ENCODE results near the gene IPO4. TPM values are rescaled to one million over a fixed set of nuclear protein-coding genes. Genes with fewer than 3 reads are reported as not detected.

Gene IPO4
- total RNA-seq, 1 experiment from 2014 or later: 116 TPM

DNA sequence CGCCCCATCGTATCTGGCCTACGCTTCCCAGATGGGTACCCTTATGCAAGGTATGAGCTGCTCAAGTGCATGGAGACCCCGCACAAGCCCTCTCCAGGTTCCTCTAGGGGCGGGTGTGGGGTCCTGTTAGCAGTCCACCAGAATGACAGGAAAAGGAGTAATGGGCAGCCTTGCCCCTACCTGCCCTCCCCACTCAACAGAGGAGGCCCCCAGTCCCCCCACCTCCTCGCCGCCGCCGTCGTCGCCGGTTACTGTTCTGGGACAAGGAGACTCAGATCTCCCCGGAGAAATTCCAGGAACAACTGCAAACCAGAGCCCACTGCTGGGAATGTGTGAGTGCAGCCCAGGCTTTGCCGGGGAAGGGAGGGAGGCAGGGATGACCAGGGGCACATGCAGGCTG, 10.7 kb downstream of the IPO4 start:
- Histone ChIP-seq H3K4me2 (ENCODE audit: insufficient read depth, insufficient read length, low read length) (no peak overlapping the region), H3K79me1 (ENCODE audit: insufficient read depth, low read depth, low read length, poor library complexity, severe bottlenecking) (no peaks in the 10 kb centered on the region), H3K56ac (ENCODE audit: insufficient read length, low read depth, low read length) (no peak overlapping the region), H3T11ph (ENCODE audit: low read length) (no peak overlapping the region), H4K5ac (ENCODE audit: insufficient read length, low read depth, low read length) (no peak overlapping the region), H2BK5ac (ENCODE audit: insufficient read length, low read length) (no peak overlapping the region), H3K14ac (ENCODE audit: insufficient read depth, low read length) (no peak overlapping the region), H3K9me3 (ENCODE audit: control insufficient read depth, low read depth, low read length) (no peaks in the 10 kb centered on the region), H2AK5ac (ENCODE audit: insufficient read length, low read length) (no peak overlapping the region), H3K23me2 (ENCODE audit: insufficient read length, low read depth, low read length, poor library complexity, severe bottlenecking) (no peaks in the 10 kb centered on the region), H3K9ac (ENCODE audit: extremely low read depth, insufficient read length, low read length) (no peak overlapping the region), H3K4me1 (ENCODE audit: insufficient read depth, low read length) (no peaks in the 10 kb centered on the region), H2AFZ (ENCODE audit: low read length) (no peak overlapping the region), H3K27me3 (ENCODE audit: insufficient read depth, low read length) (no peaks in the 10 kb centered on the region), H4K20me1 (ENCODE audit: control insufficient read depth, insufficient read depth, insufficient read length) (no peaks in the 10 kb centered on the region), H4K8ac (replicated peaks; ENCODE audit: insufficient read length, low read depth, low read length) (no peak overlapping the region), H2BK120ac (ENCODE audit: low read depth, low read length, poor library complexity, severe bottlenecking) (no peak overlapping the region), H3K4ac (ENCODE audit: low read depth, low read length) (no peak overlapping the region), H2BK15ac (ENCODE audit: low read depth, low read length) (no peak overlapping the region), H4K91ac (ENCODE audit: insufficient read length, low read depth, low read length) (no peak overlapping the region), H3K23ac (ENCODE audit: insufficient read length, low read depth, low read length) (no peak overlapping the region), H3K79me2 (ENCODE audit: insufficient read depth, low read length) (no peaks in the 10 kb centered on the region), H2BK20ac (ENCODE audit: low read depth, low read length, poor library complexity, severe bottlenecking) (no peak overlapping the region), H2BK12ac (ENCODE audit: insufficient read length, low read depth, low read length) (no peak overlapping the region), H3K27ac (ENCODE audit: insufficient read length, low read depth, low read length) (no peak overlapping the region), H3K18ac (ENCODE audit: insufficient read length, low read depth, low read length) (no peak overlapping the region)
- H3K9me3 Mint-ChIP-seq: no peaks in the 10 kb centered on the region
- peaks cover 0 to 4% of the 10 kb centered on the region in 2 experiments; a peak in 2 of 4 replicates for H3K4me1 Mint-ChIP-seq
- WGBS (ENCODE audit: extremely low coverage, insufficient read length, low lambda C conversion rate): no CpG with 5 or more reads among the region's 14 CpGs
- H3K36me3 Mint-ChIP-seq (ENCODE audit: insufficient read depth in 1 of 3, low read depth in 3 of 3): peaks cover 31 to 73% (median 59%) of the 10 kb centered on the region in 3 experiments
- H3K4me3 Mint-ChIP-seq: no peak overlapping the region
- TF ChIP-seq, protein P1, sequence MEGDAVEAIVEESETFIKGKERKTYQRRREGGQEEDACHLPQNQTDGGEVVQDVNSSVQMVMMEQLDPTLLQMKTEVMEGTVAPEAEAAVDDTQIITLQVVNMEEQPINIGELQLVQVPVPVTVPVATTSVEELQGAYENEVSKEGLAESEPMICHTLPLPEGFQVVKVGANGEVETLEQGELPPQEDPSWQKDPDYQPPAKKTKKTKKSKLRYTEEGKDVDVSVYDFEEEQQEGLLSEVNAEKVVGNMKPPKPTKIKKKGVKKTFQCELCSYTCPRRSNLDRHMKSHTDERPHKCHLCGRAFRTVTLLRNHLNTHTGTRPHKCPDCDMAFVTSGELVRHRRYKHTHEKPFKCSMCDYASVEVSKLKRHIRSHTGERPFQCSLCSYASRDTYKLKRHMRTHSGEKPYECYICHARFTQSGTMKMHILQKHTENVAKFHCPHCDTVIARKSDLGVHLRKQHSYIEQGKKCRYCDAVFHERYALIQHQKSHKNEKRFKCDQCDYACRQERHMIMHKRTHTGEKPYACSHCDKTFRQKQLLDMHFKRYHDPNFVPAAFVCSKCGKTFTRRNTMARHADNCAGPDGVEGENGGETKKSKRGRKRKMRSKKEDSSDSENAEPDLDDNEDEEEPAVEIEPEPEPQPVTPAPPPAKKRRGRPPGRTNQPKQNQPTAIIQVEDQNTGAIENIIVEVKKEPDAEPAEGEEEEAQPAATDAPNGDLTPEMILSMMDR (conservative IDR thresholded peaks at IDR 0.05): no peak
- H3K27me3 Mint-ChIP-seq (ENCODE audit: low read depth): no peaks in the 10 kb centered on the region; the same call in 1 of the 2 replicates
- no peak overlapping the region for H3K27ac Mint-ChIP-seq
- DNase-seq: no peak
